Subcutaneous abdominal adipose tissue (tissue), 5 donors: Measurements from ENCODE around the gene CECR2.

Source experiments
- H3K27ac ChIP-seq: one replicate; pipeline ENCODE4 v1.7.0; 2013; ENCODE audit warnings: low read depth, mild to moderate bottlenecking, inconsistent platforms, low read length, moderate library complexity
- H3K27me3 ChIP-seq, 5 donors: one replicate each; pipeline ENCODE4 v1.7.0; 2013; ENCODE audit warnings: low read length in 5 of 5, inconsistent platforms in 1 of 5; ENCODE audit not compliant: control insufficient read depth in 5 of 5, insufficient read depth in 4 of 5
- H3K36me3 ChIP-seq, 5 donors: one replicate each; pipeline ENCODE4 v1.7.0; 2013; ENCODE audit warnings: low read length in 5 of 5; ENCODE audit not compliant: control insufficient read depth in 5 of 5, insufficient read depth in 5 of 5
- H3K4me1 ChIP-seq, 5 donors: one replicate each; pipeline ENCODE4 v1.7.0; 2013; ENCODE audit warnings: low read length in 5 of 5, mild to moderate bottlenecking in 3 of 5, moderate library complexity in 1 of 5; ENCODE audit not compliant: control insufficient read depth in 5 of 5, insufficient read depth in 5 of 5
- H3K4me3 ChIP-seq, 5 donors: one replicate each; pipeline ENCODE4 v1.7.0; 2013; ENCODE audit warnings: low read length in 5 of 5, low read depth in 1 of 5
- H3K9ac ChIP-seq, 5 donors: one replicate each; pipeline ENCODE4 v1.7.0; 2013; ENCODE audit warnings: low read length in 5 of 5, mild to moderate bottlenecking in 4 of 5, moderate library complexity in 3 of 5
- H3K9me3 ChIP-seq, 5 donors: one replicate each; pipeline ENCODE4 v1.7.0; 2013; ENCODE audit warnings: low read length in 5 of 5; ENCODE audit not compliant: control insufficient read depth in 5 of 5
- donor health status: healthy.
- donor health status: healthy.
- donor health status: healthy.
- donor health status: healthy.
- donor health status: healthy.

Gene CECR2

DNA sequence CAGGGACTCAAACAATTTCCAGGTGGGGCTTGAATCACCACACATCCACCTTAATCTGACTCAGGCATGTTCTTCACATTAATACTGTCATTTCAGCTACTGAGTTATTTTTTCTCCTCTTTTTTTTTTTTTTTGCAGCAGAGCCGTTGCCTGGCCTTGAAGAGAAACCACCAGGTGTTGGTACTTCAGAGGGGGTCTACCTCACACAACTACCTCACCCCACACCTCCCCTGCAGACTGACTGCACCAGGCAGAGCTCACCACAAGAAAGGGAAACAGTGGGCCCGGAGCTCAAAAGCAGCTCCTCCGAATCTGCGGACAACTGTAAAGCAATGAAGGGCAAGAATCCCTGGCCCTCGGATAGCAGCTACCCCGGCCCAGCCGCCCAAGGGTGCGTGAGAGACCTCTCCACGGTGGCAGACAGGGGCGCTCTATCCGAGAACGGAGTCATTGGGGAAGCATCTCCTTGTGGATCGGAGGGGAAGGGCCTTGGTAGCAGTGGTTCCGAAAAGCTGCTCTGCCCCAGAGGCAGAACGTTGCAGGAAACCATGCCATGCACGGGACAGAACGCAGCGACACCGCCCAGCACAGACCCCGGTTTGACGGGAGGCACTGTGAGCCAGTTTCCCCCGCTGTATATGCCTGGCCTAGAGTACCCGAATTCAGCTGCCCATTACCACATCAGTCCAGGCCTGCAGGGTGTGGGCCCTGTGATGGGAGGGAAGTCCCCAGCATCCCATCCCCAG, 178.9 kb downstream of the CECR2 start:
- H3K36me3 ChIP-seq = no peaks in the 10 kb centered on the region
- H3K4me3 ChIP-seq = no peak overlapping the region

DNA sequence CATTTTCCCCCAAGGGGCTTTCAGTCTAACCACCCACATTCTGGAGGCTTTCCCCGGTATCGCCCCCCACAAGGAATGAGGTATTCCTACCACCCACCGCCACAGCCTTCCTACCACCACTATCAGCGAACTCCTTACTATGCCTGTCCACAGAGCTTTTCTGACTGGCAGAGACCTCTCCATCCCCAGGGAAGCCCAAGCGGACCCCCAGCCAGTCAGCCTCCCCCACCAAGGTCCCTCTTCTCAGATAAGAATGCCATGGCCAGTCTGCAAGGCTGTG, 179.4 kb downstream of the CECR2 start:
- H3K9ac ChIP-seq = no peak overlapping the region
- H3K36me3 ChIP-seq = no peaks in the 10 kb centered on the region
- no peaks in the 10 kb centered on the region for H3K4me1 ChIP-seq
- no peak overlapping the region for H3K27ac ChIP-seq
- H3K4me3 ChIP-seq = no peak overlapping the region
- H3K9me3 ChIP-seq = no peaks in the 10 kb centered on the region
- H3K27me3 ChIP-seq = no peaks in the 10 kb centered on the region

More for the DNA sequence above, 178.9 kb downstream of the CECR2 start:
- H3K9ac ChIP-seq = no peak overlapping the region
- H3K9me3 ChIP-seq = no peaks in the 10 kb centered on the region
- H3K27ac ChIP-seq = no peak overlapping the region
- no peaks in the 10 kb centered on the region for H3K27me3 ChIP-seq
- no peaks in the 10 kb centered on the region for H3K4me1 ChIP-seq

DNA sequence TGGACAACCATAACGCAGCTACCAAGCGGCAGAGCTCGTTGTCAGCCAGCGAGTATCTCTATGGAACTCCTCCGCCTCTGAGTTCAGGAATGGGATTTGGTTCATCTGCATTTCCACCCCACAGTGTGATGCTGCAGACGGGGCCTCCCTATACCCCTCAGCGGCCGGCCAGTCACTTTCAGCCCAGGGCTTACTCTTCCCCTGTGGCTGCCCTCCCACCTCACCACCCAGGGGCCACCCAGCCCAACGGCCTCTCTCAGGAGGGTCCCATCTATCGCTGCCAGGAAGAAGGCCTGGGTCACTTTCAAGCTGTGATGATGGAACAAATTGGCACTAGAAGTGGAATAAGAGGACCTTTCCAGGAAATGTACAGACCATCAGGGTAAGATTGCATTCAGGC, 179.9 kb downstream of the CECR2 start:
- H3K4me1 ChIP-seq = no peaks in the 10 kb centered on the region
- H3K36me3 ChIP-seq = no peaks in the 10 kb centered on the region
- no peaks in the 10 kb centered on the region for H3K9me3 ChIP-seq
- H3K27me3 ChIP-seq = no peaks in the 10 kb centered on the region
- no peak overlapping the region for H3K9ac ChIP-seq
- no peak overlapping the region for H3K27ac ChIP-seq
- H3K4me3 ChIP-seq = no peak overlapping the region

DNA sequence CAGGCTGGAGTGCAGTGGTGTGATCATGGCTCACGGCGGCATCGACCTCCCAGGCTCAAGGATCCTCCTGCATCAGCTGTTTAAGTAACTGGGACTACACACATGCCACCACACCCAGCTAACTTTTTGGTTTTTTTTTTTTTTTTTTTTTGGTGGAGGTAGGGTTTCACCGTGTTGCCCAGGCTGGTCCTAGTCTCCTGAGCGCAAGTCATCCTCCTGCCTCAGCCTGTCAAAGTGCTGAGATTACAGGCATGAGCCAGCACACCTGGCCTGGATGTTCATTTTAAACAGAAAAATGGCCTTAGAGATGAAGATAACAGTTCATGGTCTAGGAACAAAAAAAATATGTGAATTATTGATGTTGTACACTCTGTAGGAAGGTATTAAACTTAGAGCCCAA, 180.4 kb downstream of the CECR2 start:
- no peaks in the 10 kb centered on the region for H3K9me3 ChIP-seq
- H3K36me3 ChIP-seq = no peaks in the 10 kb centered on the region
- no peaks in the 10 kb centered on the region for H3K27me3 ChIP-seq
- H3K4me3 ChIP-seq = no peak overlapping the region
- no peak overlapping the region for H3K9ac ChIP-seq
- no peaks in the 10 kb centered on the region for H3K4me1 ChIP-seq
- no peak overlapping the region for H3K27ac ChIP-seq

DNA sequence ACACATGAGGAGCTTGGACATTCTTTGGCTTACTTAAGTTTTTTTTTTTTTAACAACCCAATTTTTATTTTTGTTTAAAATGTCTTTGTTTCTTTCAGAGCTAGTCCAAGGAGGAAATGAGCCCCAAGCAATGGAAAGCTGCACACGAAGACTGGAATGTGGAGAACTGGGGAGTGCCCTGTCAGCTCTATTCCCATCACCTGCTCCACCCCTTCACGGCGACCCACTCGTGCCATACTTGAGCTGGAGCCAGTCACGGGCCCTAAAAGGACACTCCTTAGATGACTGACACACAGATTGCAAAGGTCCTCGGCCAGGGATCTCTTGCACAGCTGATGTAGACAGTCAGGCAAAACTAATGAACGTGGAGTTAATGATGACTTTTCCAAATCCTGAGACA, 183.5 kb downstream of the CECR2 start:
- Histone ChIP-seq H3K9me3 (no peaks in the 10 kb centered on the region), H3K4me1 (no peaks in the 10 kb centered on the region), H3K9ac (no peak overlapping the region), H3K36me3 (no peaks in the 10 kb centered on the region), H3K4me3 (no peak overlapping the region), H3K27ac (no peak overlapping the region), H3K27me3 (no peaks in the 10 kb centered on the region)

DNA sequence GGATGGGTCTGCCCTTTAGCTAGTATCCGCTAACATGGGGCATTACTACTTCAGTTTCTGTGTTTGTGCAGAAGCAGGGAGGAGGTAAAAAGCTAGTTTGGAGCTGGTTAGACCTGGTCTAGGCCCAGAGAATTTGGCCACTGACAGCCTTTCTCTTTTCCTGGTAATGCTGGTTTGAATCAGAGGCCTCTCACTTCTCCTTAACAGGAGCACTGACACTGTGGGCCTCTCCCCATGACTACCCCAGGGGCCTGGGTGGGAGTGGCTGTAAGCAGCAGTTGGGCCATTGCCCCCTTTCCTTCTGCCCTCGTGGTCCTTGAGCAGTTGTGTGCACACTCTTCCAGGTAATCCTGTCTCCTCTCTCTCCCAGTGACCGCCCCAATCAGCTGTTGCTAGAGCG, 185.6 kb downstream of the CECR2 start:
- Histone ChIP-seq H3K36me3 (no peaks in the 10 kb centered on the region), H3K4me3 (no peak overlapping the region)

DNA sequence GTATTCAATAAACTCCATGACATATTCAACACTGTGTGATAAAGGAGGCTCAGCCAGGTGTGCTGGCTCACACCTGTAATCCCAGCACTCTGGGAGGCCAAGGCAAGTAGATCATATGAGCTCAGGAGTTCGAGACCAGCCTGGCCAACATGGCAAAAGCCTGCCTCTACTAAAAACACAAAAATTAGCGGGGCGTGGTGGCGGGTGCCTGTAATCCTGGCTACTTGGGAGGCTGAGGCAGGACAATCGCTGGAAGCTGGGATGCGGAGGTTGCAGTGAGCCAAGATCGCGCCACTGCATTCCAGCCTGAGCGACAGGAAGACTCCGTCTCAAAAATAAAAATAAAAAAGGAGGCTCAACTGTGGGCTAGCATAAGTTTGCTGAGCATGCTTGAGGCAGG, 189.9 kb downstream of the CECR2 start:
- H3K4me3 ChIP-seq = no peak overlapping the region
- no peak overlapping the region for H3K9ac ChIP-seq
- no peaks in the 10 kb centered on the region for H3K27me3 ChIP-seq
- no peaks in the 10 kb centered on the region for H3K9me3 ChIP-seq
- H3K27ac ChIP-seq = no peak overlapping the region
- no peaks in the 10 kb centered on the region for H3K36me3 ChIP-seq
- peaks cover 8 to 22% (median 22%) of the 10 kb centered on the region in 5 donors for H3K4me1 ChIP-seq

More for the DNA sequence above, 185.6 kb downstream of the CECR2 start:
- no peaks in the 10 kb centered on the region for H3K9me3 ChIP-seq
- no peaks in the 10 kb centered on the region for H3K27me3 ChIP-seq
- peaks cover 0 to under 1% (median 0%) of the 10 kb centered on the region in 5 donors for H3K4me1 ChIP-seq
- no peak overlapping the region for H3K9ac ChIP-seq
- no peak overlapping the region for H3K27ac ChIP-seq

DNA sequence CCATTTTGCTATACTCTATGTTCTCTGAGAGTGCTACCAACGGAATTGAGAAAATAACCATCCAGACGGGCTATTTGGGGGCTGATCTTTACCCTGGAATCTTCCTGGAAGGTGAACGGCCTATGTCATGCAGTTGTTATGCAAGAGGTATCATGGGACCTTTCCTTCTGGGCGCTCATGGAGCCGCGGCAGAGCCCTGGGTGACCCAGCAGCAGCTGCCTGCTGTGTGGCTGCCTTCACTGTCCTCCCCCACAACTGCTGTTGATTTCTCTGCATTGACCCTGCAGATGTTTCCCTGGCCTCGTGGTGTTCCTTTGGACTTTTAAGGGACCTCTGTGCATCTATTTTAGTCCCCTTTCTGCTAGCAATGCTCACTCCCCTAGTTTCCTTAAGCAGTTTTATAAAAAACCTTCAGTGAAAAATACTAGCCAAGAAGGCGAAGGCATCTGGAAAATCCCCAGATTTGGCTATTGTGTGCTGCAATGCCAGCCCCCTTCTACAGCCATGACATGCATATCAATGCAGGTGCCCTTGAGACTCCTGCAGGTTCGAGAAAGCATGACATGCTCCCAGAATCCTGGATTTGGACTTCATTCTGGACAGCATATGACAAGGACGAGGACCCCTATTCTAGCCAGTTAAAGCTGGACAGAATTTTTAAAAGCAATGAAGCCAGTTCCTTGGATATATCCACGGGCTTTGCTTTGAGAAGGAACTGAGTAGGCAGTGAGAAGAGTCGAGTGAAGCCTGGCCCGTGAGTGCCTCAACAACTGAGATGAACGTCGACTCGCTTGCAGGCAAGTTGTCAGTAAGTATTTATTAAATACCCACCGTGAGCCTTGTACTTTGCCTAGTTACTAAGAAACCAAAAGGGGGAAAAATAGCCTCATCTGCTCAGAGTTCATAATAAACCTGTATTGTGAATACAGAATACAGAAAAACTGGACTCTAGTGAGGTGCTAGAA, 193.9 kb downstream of the CECR2 start, which contains the start of gene SLC25A18:
Gene SLC25A18, plus strand, starts transcription at position 593 of the 965 bp plus-strand sequence. CDS start 16,447 bp downstream, outside the sequence.
- peak within 1 kb of the TSS; percentile 48 to 59 (median 51) for H3K4me3 ChIP-seq
- H3K36me3 ChIP-seq = no peaks in the 10 kb centered on the region
- no peaks in the 10 kb centered on the region for H3K9me3 ChIP-seq
- H3K9ac ChIP-seq = peak within 1 kb of the TSS; percentile 25 to 93 (median 56)
- H3K4me1 ChIP-seq = peaks cover 8 to 41% (median 30%) of the 10 kb centered on the region in 5 donors
- H3K27me3 ChIP-seq = no peaks in the 10 kb centered on the region
- peak within 1 kb of the TSS; percentile 93 for H3K27ac ChIP-seq

DNA sequence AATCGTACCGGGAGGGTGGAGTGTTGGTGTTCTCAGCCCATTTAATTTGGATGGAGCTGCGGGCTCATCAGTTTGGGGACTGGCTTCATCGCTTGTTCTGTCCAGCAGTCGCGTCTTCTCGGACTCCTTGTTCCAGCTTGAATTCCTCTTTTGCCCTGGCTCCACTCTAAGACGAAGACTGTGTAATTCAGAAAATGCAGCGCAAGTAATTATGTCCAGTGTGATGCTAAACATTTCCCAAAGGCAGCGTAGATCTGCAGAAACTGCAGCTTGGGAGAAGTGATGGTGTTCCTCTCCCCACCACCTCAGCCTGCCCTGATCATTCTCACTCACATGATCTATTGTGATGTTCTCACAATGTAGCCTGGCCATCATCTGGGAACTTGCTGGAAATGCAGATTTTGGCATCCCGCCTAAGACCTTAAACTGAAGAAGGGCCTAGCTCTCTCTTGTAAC, 194.7 kb downstream of the CECR2 start:
- H3K27ac ChIP-seq = peak overlapping the region; percentile 93
- peak overlapping the region in 4 of 5 donors; percentile 25 to 93 (median 64) for H3K9ac ChIP-seq
- H3K4me1 ChIP-seq = peaks cover 8 to 41% (median 30%) of the 10 kb centered on the region in 5 donors
- H3K4me3 ChIP-seq = peak overlapping the region; percentile 48 to 59 (median 51)
- no peaks in the 10 kb centered on the region for H3K27me3 ChIP-seq
- no peaks in the 10 kb centered on the region for H3K36me3 ChIP-seq
- no peaks in the 10 kb centered on the region for H3K9me3 ChIP-seq
